GM19455 (cell line): Measurements from ENCODE around the gene MPO.

Experiments used
- ATAC-seq: cut with Tn5 transposase; IDR thresholded peaks from one replicate; pipeline ENCODE4 v1.9.1; 2021; ENCODE audit not compliant: unreplicated experiment

Gene MPO

DNA sequence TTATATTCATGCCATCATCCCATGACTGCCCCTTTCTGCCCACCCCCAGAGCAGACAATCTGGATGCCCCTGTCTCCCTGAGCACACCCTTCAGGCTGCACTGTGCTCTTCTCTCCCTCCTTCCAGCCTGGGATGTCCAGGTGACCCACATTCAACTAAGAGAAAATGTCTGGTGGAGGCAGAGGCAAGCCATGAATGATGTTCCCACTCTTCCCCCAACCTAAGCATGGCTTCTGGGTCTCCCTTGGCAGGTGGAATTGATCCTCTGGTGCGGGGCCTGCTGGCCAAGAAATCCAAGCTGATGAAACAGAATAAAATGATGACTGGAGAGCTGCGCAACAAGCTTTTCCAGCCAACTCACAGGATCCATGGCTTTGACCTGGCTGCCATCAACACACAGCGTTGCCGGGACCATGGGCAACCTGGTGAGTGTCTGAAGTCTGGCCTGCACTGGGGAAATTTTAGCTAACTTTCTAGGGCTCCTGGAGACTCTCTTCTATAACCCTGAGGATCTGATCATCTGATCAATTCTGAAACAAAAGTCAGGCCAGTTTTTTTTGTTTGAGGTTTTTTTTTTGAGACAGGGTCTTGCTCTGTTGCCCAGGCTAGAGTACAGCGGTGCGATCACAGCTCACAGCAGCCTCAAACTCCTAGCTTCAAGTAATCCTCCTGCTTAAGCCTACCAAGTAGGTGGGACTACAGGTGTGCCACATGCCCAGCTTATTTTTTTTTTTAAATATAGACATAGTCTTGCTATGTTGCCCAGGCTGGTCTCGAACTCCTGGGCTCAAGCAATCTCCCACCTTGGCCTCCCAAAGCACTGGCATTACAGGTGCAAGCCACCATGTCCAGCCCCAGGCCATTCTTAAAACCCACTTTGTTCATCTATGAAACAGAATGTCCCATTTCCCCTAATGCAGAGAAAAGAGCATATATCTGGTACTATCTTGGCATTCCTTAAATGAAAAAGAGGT lies 14.5 kb downstream of the MPO start:
- ATAC-seq, result no peak

DNA sequence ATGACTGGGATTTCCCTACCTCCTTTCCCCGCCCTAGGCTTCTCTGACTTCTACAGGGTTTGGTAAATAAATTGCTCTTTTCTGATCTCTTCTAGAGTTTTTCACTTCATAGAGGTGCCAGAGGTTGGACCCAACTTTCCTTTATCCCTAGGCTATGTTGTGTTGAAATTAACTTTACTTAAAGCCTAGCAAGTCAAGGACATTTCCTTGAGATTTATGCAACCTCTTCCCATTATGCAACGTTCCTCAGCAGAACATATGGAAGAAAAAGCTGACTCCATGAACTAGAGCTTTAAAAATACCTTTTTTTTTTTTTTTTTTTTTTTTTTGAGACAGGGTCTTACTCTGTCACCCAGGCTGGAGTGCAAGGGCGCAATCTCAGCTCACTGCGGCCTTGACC lies 15.5 kb downstream of the MPO start:
- no peak for ATAC-seq

DNA sequence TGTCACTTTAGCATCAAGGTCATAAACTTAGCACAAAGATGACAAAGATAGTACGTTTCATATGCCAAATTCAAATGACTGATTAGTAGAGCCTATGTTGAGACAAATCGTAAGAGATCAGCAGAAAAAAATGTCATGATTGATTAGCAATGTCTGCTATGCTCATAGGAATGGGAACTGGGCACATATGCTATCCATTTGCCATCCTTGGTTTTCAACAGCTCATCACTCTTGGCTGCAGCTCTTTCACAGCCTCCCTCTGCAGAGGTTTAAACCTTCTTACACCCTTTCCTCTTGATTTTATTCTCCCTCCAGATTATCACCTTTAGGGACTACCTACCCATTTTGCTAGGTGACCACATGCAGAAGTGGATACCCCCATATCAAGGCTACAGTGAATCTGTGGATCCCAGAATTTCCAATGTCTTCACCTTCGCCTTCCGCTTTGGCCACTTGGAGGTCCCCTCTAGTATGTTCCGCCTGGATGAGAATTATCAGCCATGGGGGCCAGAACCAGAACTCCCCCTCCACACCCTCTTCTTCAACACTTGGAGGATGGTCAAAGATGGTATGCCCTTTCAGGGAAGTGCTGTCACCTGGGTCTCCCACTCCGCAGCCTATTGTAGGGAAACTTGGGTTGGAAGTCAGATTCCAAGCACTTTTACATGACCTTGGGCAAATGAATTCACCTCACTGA lies 16.2 kb downstream of the MPO start:
- no peak for ATAC-seq

DNA sequence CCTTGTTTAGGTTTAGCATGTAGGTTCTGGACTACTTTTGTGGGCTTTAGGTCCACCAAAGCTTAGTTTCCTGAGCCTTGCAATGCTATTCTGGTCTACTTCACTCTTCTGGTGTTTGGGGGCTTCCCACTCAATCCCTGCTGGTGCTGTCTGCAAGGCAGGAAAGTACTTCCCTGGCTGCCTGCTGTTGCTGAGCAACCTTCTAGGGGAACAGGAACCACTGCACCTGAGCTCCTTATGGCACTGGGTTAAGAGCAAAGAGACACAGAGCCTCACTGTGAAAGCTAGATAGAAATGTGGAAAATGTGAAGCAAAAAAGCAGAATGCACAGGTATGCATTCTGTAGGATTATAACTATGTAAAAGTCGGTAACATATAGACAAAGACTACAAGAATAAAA lies 17.0 kb downstream of the MPO start:
- no peak for ATAC-seq

DNA sequence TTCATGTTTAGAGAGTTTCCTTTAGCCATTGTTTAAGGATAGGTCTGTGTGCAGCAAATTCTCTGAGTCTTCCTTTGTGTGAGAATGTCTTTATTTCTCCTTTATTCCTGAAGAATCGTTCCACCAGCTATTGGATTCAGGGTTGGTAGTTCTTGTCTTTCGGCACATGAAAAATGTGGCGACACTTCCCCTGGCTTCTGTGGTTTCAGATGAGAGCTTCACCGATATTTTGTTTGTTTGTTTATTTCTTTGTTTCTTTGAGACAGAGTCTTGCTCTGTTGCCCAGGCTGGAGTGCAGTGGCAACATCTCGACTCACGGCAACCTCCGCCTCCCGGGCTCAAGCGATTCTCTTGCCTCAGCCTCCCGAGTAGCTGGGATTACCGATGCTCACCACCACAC lies 18.6 kb downstream of the MPO start:
- no peak for ATAC-seq

DNA sequence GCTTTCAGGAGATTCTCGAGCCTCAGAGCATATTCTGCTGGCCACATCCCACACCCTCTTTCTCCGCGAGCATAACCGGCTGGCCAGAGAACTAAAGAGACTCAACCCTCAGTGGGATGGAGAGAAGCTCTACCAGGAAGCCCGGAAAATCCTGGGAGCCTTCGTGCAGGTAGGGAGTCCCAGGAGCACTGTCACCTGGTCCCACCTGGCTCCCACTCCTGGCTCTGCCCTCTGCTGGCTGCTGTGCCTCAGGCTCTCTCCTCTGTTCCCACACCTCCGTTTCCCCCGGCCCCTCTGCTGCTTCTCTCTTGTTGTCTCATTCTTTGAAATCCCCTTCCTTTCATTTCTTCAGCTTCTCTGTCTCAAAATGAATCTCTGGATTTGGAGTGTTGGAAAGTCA lies 25.9 kb downstream of the MPO start:
- ATAC-seq, result no peak

DNA sequence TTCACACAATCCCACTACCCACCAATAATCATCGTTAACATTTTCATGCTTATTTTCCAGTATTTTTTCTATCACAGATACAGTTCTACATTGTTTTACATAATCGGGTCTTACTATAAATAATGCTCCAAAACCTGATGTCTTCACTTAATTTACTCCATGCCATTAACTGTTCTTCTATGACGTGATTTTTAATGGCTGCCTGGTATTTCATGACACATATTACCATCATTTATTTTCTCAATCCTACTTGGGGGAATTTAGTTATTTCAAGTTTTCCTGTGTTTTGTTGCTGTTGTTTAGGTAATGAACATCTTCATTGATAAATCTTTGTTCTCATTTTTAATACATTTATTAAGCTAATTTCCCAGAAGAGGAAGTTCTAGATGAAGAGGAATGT lies 27.7 kb downstream of the MPO start:
- ATAC-seq, result no peak

DNA sequence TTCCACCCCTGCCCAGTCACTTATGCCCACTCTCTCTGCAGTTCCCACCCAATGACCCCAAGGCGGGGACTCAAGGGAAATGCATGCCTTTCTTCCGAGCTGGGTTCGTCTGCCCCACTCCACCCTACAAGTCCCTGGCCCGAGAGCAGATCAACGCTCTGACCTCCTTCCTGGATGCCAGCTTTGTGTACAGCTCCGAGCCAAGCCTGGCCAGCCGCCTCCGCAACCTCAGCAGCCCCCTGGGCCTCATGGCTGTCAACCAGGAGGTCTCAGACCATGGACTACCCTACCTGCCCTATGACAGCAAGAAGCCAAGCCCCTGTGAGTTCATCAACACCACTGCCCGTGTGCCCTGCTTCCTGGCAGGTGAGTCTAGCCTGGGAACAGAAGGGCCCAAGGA lies 28.6 kb downstream of the MPO start:
- ATAC-seq, result no peak

DNA sequence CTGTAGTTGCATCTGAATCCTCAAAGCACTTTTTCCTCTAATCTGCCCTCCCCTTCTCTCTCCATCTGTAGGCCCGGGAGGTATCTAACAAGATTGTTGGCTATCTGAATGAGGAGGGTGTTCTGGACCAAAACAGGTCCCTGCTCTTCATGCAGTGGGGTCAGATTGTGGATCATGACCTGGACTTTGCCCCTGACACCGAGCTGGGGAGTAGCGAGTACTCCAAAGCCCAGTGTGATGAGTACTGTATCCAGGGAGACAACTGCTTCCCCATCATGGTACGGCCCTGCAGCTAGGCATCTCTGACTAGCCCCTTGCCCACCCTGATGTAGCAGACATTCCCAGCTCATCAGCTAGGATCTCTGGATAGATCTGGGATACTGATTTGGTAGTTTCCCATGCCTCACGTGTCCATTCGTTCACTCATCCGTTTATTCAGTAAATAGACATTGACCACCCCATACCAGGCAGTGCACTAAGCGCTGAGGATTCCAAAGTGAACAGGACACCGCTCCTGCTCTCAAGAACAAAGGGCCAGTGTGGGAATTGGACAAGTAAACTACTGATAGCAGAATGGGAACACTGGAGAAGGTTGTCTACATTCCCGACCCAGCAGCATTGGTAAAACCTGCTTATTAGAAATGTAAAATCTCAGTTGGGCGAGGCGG lies 30.3 kb downstream of the MPO start:
- ATAC-seq, result no peak

DNA sequence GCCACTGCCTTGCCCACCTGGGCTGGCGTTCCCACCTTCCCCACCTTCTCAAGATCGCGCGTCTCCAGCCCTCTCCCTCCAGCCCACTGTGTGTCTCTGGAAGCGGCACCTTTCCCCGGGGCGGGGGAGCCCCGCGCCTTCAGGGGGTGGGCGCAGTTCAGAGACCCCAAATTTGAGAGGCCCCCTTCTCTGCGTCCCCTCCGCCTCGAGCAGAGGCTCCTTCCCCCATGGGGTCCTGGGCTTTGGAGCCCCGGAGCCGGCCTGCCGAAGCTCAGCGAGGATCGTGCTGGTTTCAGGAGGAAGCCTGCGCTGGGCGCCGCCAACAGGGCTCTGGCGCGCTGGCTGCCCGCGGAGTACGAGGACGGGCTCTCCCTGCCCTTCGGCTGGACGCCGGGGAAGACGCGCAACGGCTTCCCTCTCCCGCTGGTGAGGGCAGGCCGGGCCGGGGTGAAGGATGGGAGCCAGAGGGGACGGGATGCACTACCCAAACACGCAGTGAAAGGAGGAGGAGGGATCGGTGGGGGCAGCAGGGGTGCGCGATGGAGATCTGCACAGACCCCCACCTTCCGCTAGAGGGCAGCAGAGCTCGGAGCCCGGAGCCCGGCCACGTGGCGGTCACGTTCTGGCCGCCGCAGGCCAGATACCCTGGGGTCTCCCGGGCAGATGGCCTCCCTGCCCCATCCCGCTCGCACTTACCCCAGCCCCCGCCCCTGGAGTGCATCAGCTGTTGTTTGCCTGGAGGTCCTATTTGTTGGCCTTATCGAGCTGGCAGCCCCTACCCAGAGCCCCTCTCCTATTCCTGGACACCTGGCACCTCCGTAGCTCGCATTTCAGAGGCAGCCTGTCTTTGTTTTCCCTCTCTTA lies 31.2 kb downstream of the MPO start:
- ATAC-seq, result no peak

DNA sequence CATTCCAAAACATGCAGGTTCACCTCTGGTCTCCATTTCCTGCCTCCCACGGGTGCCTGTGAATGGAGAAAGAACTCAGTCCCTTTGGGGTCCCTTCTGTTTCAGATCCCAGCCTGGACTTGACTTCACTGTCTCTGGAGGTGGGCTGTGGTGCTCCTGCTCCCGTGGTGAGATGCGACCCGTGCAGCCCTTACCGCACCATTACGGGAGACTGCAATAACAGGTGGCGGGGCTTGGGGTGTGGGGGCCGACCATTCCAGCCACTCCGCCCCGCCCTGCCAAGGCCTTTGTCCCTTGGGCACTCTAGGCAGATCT lies 31.8 kb downstream of the MPO start:
- no peak for ATAC-seq

DNA sequence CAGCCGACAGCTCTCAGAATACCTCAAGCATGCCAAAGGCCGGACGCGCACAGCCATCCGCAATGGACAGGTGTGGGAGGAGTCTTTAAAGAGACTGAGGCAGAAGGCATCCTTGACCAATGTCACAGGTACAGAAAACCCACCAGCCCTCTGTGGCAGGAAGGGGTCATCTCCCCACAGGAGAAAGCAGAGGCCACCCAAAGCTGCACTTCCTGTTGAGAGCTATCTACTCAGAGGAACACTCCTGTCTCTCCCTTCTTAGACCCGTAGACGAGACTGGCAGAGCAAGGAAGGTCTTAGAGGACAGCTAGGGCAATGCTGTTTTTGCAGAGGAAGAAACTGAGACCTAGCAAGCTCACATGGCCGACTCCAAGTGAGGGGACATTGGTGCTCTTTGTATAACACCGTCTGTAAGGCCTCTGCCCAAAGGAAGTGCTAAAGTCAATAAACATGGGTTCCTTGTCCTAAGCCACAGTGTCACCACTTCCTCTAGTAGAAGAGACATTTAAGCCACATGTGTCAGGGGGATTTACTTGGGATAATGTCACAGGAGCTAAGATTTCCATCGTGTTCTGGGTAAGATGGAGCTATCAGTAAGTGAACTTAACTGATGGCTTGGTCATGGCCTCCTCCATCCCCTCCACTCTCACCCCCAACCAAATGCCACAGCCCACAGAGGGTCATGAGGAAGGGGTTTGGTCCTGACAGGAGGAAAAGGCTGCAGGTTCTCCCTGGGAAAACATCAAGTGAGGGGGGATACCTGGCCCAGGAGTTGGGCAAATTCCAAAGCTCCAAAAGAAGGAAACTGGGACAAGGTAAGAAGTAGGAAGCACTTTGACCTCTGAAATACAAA lies 33.0 kb downstream of the MPO start:
- no peak for ATAC-seq

DNA sequence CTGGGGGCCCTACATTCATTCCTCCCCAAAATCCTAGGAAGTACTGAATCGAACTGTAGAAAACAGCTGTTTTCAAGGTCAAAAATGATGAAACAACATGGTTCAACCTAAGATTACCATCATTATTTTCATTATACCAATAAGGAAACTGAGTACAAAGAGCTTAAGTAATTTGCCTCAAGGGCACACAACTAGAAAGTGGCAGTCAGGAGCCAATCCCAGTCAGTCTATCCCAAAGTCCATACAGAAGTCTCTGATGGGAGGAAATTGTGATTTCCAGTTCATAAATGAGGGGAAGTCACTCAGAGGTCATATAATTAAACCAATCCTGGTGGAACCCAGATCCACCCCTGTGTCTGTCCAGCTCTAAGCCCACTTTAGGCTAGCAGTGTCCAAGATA lies 34.0 kb downstream of the MPO start:
- no peak for ATAC-seq

DNA sequence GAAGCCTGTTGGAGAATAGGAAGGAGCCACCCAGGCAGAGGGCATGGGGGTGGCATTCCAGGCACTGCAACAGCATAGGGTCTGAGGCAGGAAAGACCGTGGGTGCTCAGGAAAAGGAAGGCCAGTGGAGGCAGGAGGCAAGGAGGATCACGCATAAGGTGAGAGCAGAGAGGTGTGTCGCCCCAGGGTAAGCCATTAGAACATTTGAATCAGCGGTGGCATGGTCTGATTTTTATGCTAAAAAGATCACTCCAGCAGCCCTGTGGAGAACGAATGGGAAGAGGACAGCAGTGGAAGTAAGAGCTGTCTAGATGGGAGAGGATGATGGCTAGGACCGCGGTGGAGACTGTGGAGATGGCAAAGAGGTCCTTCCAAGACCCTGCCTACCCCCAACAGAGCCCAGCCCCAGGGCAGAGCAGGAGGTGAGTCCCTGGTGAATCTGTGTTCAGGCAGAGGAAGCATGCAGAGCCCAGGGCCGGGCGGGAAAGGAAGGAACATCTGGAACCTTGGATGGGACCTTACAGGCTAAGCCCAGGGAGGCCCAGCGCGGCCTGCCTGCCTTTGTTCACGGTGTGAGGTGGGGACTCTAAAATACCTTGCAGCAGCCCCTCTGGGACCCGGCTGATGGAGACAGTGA lies 34.5 kb downstream of the MPO start:
- no peak for ATAC-seq

DNA sequence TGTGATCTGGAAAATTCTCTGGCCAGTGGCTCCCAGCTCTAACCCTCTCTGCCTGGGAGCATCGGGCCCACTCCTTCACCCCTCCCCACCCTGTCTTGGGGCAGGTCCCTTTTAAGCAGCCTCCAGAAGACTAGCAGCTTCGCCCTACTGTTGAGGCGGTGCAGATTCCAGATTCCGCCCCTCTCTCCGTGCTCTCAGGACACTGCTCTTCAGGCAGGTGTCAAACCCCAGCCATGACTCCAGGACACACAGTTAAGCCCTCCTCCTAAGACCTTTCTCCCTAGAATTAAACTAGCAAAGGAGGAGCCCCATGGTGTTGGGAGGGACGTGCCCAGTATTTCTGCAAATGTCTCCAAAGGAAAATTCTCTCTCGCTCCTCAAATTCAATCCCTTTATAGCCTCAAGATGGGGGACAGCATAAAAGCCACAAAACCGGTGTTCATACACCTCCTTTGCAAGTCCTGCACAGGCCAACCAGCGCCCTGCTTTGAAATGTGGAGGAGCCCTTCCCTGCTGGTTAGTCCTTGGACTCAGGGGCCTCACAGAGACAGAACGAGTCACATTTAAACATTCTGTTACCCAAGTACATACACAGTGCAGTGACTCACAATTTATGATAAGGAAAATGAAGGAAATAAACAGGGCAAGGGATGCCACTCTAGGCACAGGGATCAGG lies 35.2 kb downstream of the MPO start:
- ATAC-seq, result no peak

DNA sequence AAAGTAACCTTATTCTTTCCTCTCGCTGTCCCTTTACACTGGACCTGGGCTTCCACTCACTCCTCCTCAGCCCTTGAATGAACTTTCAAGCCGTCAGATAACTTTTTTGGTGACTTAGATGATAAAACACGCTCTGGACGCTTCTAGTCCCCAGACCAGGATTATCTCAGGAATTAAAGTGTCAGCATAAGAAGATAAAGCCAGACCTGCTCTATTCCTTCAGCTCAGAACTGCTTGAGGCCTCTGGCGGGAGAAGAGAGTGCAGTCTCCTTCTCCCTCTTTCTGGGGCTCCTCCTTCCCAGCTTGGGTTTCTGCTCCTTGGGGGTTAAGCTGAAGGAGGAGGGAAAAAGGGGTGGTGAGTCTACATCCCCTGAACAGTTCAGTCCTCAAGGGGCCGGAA lies 35.8 kb downstream of the MPO start:
- ATAC-seq, result no peak

DNA sequence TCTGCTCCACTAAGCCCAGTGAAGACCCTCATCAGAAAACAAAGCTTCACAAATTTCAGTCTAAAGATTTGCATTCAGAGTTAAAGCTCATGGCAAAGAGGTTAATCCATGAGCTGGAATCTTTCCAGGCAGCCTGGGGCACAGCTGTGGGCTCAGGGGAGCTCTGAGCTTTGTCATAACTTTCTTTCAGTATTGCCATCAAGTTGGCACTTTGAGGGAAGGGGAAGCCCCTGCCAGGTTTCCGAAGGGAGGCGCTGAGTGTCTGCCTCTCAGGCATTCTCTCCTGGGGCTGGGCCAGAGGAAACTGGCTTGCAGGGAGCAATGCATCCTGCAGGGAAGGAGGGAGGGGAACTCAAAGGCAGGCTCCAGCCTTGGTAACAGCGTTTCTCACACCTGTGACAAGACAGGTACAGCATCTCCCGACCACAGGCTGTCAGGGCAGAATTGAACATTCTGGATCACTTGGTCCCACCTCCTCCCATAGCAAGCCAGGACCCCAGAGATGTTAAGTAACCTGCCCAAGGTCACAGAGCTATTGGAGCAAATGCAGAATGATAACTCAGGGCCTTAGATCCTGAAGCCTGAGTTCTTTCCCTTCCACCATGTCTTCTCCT lies 38.5 kb downstream of the MPO start:
- ATAC-seq, result no peak

DNA sequence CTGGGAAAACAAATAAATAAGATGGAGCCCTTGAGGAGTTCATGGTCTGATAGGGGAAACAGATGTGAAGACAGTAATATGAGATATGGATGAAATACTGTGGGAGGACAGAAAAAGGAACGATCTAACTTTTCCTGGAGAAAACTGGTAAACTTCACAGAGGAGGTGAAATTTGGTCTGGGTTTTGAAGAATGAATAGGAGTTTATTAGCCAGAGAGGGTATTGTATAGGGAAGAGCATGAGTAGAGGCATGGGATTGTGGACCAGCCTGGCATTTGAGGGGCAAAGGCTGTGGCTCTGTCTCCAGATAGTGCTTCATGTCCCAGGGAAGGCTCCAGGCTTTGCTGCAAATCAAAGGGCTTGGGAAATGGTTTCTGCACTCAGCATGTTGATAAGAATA lies 40.7 kb downstream of the MPO start:
- no peak for ATAC-seq

DNA sequence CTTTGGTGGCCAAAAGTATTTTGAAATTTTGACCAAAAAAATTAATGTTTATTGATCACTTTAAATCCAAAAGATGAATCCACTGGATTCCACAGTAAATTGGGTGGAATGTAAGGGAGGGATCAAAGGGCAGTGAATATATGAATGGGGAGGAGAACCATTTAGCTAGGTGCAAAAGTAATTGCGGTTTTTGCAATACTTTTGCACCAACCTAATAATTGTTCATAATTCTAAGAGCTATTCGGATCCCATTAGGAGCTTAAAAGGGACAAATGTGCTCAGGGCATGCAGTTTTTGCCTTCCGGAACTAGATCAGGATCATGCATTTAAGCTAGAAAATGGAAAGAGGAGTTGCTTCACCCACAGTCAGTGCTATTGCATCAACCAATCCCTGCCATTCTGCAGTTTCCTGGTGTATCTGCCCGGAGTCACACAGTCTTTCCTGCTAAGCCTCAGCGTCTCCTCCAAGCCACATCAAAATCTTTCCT lies 42.5 kb downstream of the MPO start, which contains the start of gene LPO:
Gene LPO (plus strand): TSS at position 438 of the 488 bp plus-strand sequence. CDS start 4,396 bp downstream, outside the sequence.
- ATAC-seq, result no peak
